Measurements from ENCODE around the gene CAPZB.

Gene CAPZB

GRCh38 chr1:19429611-19430010, 55.7 kb downstream of the CAPZB start:
- DNase-seq (ENCODE audit: low read depth) = no peak

GRCh38 chr1:19427087-19427781, 58.1 kb downstream of the CAPZB start:
- no peak for DNase-seq (ENCODE audit: low read depth)

GRCh38 chr1:19426294-19427086, 58.8 kb downstream of the CAPZB start:
- DNase-seq (ENCODE audit: low read depth) = no peak

GRCh38 chr1:19425646-19426239, 59.6 kb downstream of the CAPZB start:
- DNase-seq (ENCODE audit: low read depth) = no peak

- DNase-seq (ENCODE audit: low read depth) = no peak
These were observed 60.4 kb downstream of the CAPZB start for GRCh38 chr1:19424651-19425570.

- no peak for DNase-seq (ENCODE audit: low read depth)
These were observed 62.2 kb downstream of the CAPZB start for GRCh38 chr1:19423130-19423529.

GRCh38 chr1:19421365-19421764, 64.0 kb downstream of the CAPZB start:
- DNase-seq (ENCODE audit: low read depth) = no peak

- DNase-seq (ENCODE audit: low read depth) = no peak
These were observed 64.7 kb downstream of the CAPZB start for GRCh38 chr1:19420606-19421005.

GRCh38 chr1:19419691-19420090, 65.6 kb downstream of the CAPZB start:
- no peak for DNase-seq (ENCODE audit: low read depth)

- no peak for DNase-seq (ENCODE audit: low read depth)
These were observed 66.8 kb downstream of the CAPZB start for GRCh38 chr1:19418503-19418971.

GRCh38 chr1:19416921-19417470, 68.3 kb downstream of the CAPZB start:
- DNase-seq (ENCODE audit: low read depth) = no peak

- no peak for DNase-seq (ENCODE audit: low read depth)
These were observed 69.2 kb downstream of the CAPZB start for GRCh38 chr1:19416145-19416544.

- no peak for DNase-seq (ENCODE audit: low read depth)
These were observed 70.7 kb downstream of the CAPZB start for GRCh38 chr1:19414515-19415121.

- no peak for DNase-seq (ENCODE audit: low read depth)
These were observed 71.3 kb downstream of the CAPZB start for GRCh38 chr1:19413999-19414398.

- no peak for DNase-seq (ENCODE audit: low read depth)
These were observed 72.7 kb downstream of the CAPZB start for GRCh38 chr1:19412654-19413053.

- no peak for DNase-seq (ENCODE audit: low read depth)
These were observed 73.7 kb downstream of the CAPZB start for GRCh38 chr1:19411612-19412011.

- DNase-seq (ENCODE audit: low read depth) = no peak
These were observed 74.9 kb downstream of the CAPZB start for GRCh38 chr1:19410393-19410792.

- no peak for DNase-seq (ENCODE audit: low read depth)
These were observed 75.6 kb downstream of the CAPZB start for GRCh38 chr1:19409477-19410341.

- no peak for DNase-seq (ENCODE audit: low read depth)
These were observed 77.7 kb downstream of the CAPZB start for GRCh38 chr1:19407494-19408096.

GRCh38 chr1:19406680-19407079, 78.7 kb downstream of the CAPZB start:
- no peak for DNase-seq (ENCODE audit: low read depth)

Data from GM04503 (cell line).